PFSK-1 (cell line): Measurements from ENCODE around the gene PKP1.

Source experiments
- FOXP2 ChIP-seq: optimal IDR thresholded peaks from 2 replicates; pipeline ENCODE3; 2011; ENCODE audit warnings: borderline replicate concordance, control low read depth, inconsistent platforms; ENCODE audit not compliant: insufficient read depth; ENCODE audit errors: extremely low read length, extremely low read depth
- POLR2AphosphoS5 ChIP-seq: IDR thresholded peaks from 2 replicates; pipeline ENCODE4 v1.6.1; 2012; ENCODE audit warnings: low read depth, mild to moderate bottlenecking, control low read depth, low read length, moderate library complexity
- REST ChIP-seq, 2 experiments: IDR thresholded peaks; 2 replicates each; pipeline versions ENCODE4 v1.6.1 to v1.8.0; 2011 to 2012; ENCODE audit warnings: low read depth in 2 of 2, low read length in 2 of 2, control low read depth in 1 of 2, inconsistent platforms in 1 of 2, mild to moderate bottlenecking in 1 of 2, moderate library complexity in 1 of 2; ENCODE audit not compliant: insufficient read depth in 1 of 2
- SIN3A ChIP-seq: IDR thresholded peaks from 2 replicates; pipeline ENCODE4 v1.6.1; 2012; ENCODE audit warnings: mild to moderate bottlenecking, low read length, moderate library complexity, borderline replicate concordance; ENCODE audit not compliant: insufficient read depth
- TAF1 ChIP-seq: IDR thresholded peaks from 2 replicates; pipeline ENCODE4 v1.6.1; 2012; ENCODE audit warnings: low read length, control low read depth, borderline replicate concordance; ENCODE audit not compliant: insufficient read depth

- TF ChIP-seq REST (IDR thresholded peaks at IDR 0.05; ENCODE audit: insufficient read depth in 1 of 2, low read depth in 2 of 2, low read length in 2 of 2) (no peak), SIN3A (no peak), POLR2AphosphoS5 (no peak), TAF1 (no peak), FOXP2 (no peak)
These were observed 91.9 kb downstream of the PKP1 start for GRCh38 chr1:201375169-201375568.
